Chondrocyte (in vitro differentiated cells): ENCODE data around the gene PAPPA2. TPM values are rescaled to one million over a fixed set of nuclear protein-coding genes. Genes with fewer than 3 reads are reported as not detected.

Experiments
- DNase-seq: peaks from one replicate; pipeline ENCODE4 v3.0.0; 2021; ENCODE audit warnings: mixed read lengths, low spot score
- H3K27ac Mint-ChIP-seq: one replicate; pipeline ENCODE4 v1.8.0; 2021; ENCODE audit warnings: mild to moderate bottlenecking, moderate library complexity, mixed read lengths; ENCODE audit not compliant: unreplicated experiment
- H3K27me3 Mint-ChIP-seq: 2 replicates; pipeline ENCODE4 v1.8.0; 2021; ENCODE audit warnings: low read depth, mixed read lengths
- H3K36me3 Mint-ChIP-seq: 2 replicates; pipeline ENCODE4 v1.8.0; 2021; ENCODE audit warnings: low read depth, mixed read lengths
- H3K4me1 Mint-ChIP-seq: 2 replicates; pipeline ENCODE4 v1.8.0; 2021; ENCODE audit warnings: low read depth, mild to moderate bottlenecking, mixed read lengths
- H3K4me3 Mint-ChIP-seq: one replicate; pipeline ENCODE4 v1.8.0; 2021; ENCODE audit warnings: mild to moderate bottlenecking, moderate library complexity, mixed read lengths; ENCODE audit not compliant: unreplicated experiment
- H3K9me3 Mint-ChIP-seq: 2 replicates; pipeline ENCODE4 v1.8.0; 2021; ENCODE audit warnings: low read depth, mixed read lengths
- CTCF ChIP-seq: fragments of 200-600 bp; sonication (generic); IDR thresholded peaks from 2 replicates; pipeline ENCODE4 v1.5.0; 2021; ENCODE audit warnings: antibody characterized with exemption, mild to moderate bottlenecking, moderate library complexity
- total RNA-seq: library from RNA; stranded (reverse); gene quantifications from 3 replicates; pipeline ENCODE4 v1.2.1, GENCODE V29; 2021

PAPPA2 gene
- total RNA-seq, 1 donor from 2014 or later: 0.42 TPM

- H3K36me3 Mint-ChIP-seq: no peaks in the 10 kb centered on the region
- H3K4me3 Mint-ChIP-seq: no peak overlapping the region
- no peaks in the 10 kb centered on the region for H3K4me1 Mint-ChIP-seq
- TF ChIP-seq CTCF: no peak
- no peaks in the 10 kb centered on the region for H3K27me3 Mint-ChIP-seq
- no peak for DNase-seq
- H3K27ac Mint-ChIP-seq: no peak overlapping the region
- H3K9me3 Mint-ChIP-seq: no peaks in the 10 kb centered on the region
These were observed 17.0 kb downstream of the PAPPA2 start for GRCh38 chr1:176479971-176480370.

GRCh38 chr1:176480750-176481149 lies 17.8 kb downstream of the PAPPA2 start:
- H3K4me3 Mint-ChIP-seq: no peak overlapping the region
- DNase-seq: no peak
- H3K36me3 Mint-ChIP-seq: no peaks in the 10 kb centered on the region
- no peaks in the 10 kb centered on the region for H3K9me3 Mint-ChIP-seq
- H3K27ac Mint-ChIP-seq: no peak overlapping the region
- no peaks in the 10 kb centered on the region for H3K27me3 Mint-ChIP-seq
- no peaks in the 10 kb centered on the region for H3K4me1 Mint-ChIP-seq
- no peak for TF ChIP-seq CTCF

- H3K9me3 Mint-ChIP-seq: peaks cover 3% of the 10 kb centered on the region
- TF ChIP-seq CTCF: no peak
- DNase-seq: no peak
- no peaks in the 10 kb centered on the region for H3K36me3 Mint-ChIP-seq
- no peak overlapping the region for H3K4me3 Mint-ChIP-seq
- no peaks in the 10 kb centered on the region for H3K4me1 Mint-ChIP-seq
- no peak overlapping the region for H3K27ac Mint-ChIP-seq
- no peaks in the 10 kb centered on the region for H3K27me3 Mint-ChIP-seq
These were observed 22.1 kb downstream of the PAPPA2 start for GRCh38 chr1:176485083-176485482.

- no peaks in the 10 kb centered on the region for H3K4me1 Mint-ChIP-seq
- H3K36me3 Mint-ChIP-seq: no peaks in the 10 kb centered on the region
- H3K27ac Mint-ChIP-seq: no peak overlapping the region
- peaks cover 7% of the 10 kb centered on the region for H3K27me3 Mint-ChIP-seq
- H3K9me3 Mint-ChIP-seq: no peaks in the 10 kb centered on the region
- no peak for DNase-seq
- TF ChIP-seq CTCF: no peak
- H3K4me3 Mint-ChIP-seq: no peak overlapping the region
These were observed 31.5 kb downstream of the PAPPA2 start for GRCh38 chr1:176494436-176494835.

GRCh38 chr1:176499671-176500070 lies 36.7 kb downstream of the PAPPA2 start:
- no peaks in the 10 kb centered on the region for H3K36me3 Mint-ChIP-seq
- H3K4me3 Mint-ChIP-seq: no peak overlapping the region
- H3K9me3 Mint-ChIP-seq: no peaks in the 10 kb centered on the region
- H3K27me3 Mint-ChIP-seq: peaks cover 5% of the 10 kb centered on the region
- H3K4me1 Mint-ChIP-seq: no peaks in the 10 kb centered on the region
- no peak for DNase-seq
- no peak for TF ChIP-seq CTCF
- H3K27ac Mint-ChIP-seq: no peak overlapping the region
